NB4 (cell line): ENCODE measurements around the gene LRRK1.

ENCODE experiments used
- DNase-seq: peaks from one replicate; pipeline ENCODE4 v3.0.0; 2010; ENCODE audit warnings: low read depth
- H3K4me3 ChIP-seq: one replicate; pipeline ENCODE4 v1.5.1; 2011; ENCODE audit warnings: mild to moderate bottlenecking, low read depth, low read length, moderate library complexity
- MYC ChIP-seq: IDR thresholded peaks from 2 replicates; pipeline ENCODE4 v1.6.1; 2011; ENCODE audit warnings: low read depth, low read length
- POLR2A ChIP-seq: IDR thresholded peaks from 2 replicates; pipeline ENCODE4 v1.6.1; 2011; ENCODE audit warnings: mild to moderate bottlenecking; ENCODE audit not compliant: insufficient read length; ENCODE audit errors: extremely low read depth
- TF ChIP-seq, protein P1 (sequence below): IDR thresholded peaks from 2 replicates; pipeline ENCODE4 v1.6.1; 2011; ENCODE audit warnings: low read depth, low read length
- TF ChIP-seq, protein P2 (sequence below): IDR thresholded peaks from one replicate; pipeline ENCODE4 v1.5.1; 2012; ENCODE audit warnings: low read depth, low read length

LRRK1 gene

DNA sequence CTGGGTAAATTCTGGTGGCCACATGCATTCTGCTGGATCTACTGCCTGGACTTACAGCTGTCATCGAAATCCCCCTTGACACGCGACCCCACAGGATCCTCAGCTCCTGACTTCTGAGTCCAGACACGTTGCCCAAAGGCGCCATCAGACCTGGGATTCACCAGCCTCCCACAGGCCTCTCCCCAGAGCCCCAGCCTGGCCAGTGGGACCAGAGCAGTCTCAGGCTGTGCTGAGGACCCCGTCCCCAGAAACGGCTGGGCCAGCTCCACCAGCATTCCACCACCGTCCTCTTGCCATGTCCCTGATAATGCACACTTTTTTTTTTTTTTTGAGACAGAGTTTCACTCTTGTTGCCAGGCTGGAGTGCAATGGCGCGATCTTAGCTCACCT, 166.1 kb downstream of the LRRK1 start:
- TF ChIP-seq, protein P1, sequence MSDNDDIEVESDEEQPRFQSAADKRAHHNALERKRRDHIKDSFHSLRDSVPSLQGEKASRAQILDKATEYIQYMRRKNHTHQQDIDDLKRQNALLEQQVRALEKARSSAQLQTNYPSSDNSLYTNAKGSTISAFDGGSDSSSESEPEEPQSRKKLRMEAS: no peak
- TF ChIP-seq, protein P2, sequence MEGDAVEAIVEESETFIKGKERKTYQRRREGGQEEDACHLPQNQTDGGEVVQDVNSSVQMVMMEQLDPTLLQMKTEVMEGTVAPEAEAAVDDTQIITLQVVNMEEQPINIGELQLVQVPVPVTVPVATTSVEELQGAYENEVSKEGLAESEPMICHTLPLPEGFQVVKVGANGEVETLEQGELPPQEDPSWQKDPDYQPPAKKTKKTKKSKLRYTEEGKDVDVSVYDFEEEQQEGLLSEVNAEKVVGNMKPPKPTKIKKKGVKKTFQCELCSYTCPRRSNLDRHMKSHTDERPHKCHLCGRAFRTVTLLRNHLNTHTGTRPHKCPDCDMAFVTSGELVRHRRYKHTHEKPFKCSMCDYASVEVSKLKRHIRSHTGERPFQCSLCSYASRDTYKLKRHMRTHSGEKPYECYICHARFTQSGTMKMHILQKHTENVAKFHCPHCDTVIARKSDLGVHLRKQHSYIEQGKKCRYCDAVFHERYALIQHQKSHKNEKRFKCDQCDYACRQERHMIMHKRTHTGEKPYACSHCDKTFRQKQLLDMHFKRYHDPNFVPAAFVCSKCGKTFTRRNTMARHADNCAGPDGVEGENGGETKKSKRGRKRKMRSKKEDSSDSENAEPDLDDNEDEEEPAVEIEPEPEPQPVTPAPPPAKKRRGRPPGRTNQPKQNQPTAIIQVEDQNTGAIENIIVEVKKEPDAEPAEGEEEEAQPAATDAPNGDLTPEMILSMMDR: no peak
- no peak for TF ChIP-seq POLR2A
- no peak for TF ChIP-seq MYC
- DNase-seq: no peak
- no peak overlapping the region for H3K4me3 ChIP-seq

- DNase-seq: peak; percentile 58
Observed at GRCh38 chr15:101086394-101087171, 167.4 kb downstream of the LRRK1 start.

GRCh38 chr15:101087172-101087769, 168.1 kb downstream of the LRRK1 start:
- H3K4me3 ChIP-seq: no peak overlapping the region
- TF ChIP-seq POLR2A (no peak), MYC (no peak)
- TF ChIP-seq, protein P1: no peak
- TF ChIP-seq, protein P2: no peak
- DNase-seq: no peak

More at GRCh38 chr15:101086394-101087171, 167.4 kb downstream of the LRRK1 start:
- H3K4me3 ChIP-seq: peak overlapping the region; percentile 32
- TF ChIP-seq MYC (no peak), POLR2A (no peak)
- TF ChIP-seq, protein P1: no peak
- TF ChIP-seq, protein P2: no peak

GRCh38 chr15:101088271-101088670, 169.1 kb downstream of the LRRK1 start:
- TF ChIP-seq, protein P1: no peak
- TF ChIP-seq, protein P2: no peak
- TF ChIP-seq POLR2A (no peak), MYC (no peak)
- H3K4me3 ChIP-seq: no peak overlapping the region
- DNase-seq: peak; percentile 34

DNA sequence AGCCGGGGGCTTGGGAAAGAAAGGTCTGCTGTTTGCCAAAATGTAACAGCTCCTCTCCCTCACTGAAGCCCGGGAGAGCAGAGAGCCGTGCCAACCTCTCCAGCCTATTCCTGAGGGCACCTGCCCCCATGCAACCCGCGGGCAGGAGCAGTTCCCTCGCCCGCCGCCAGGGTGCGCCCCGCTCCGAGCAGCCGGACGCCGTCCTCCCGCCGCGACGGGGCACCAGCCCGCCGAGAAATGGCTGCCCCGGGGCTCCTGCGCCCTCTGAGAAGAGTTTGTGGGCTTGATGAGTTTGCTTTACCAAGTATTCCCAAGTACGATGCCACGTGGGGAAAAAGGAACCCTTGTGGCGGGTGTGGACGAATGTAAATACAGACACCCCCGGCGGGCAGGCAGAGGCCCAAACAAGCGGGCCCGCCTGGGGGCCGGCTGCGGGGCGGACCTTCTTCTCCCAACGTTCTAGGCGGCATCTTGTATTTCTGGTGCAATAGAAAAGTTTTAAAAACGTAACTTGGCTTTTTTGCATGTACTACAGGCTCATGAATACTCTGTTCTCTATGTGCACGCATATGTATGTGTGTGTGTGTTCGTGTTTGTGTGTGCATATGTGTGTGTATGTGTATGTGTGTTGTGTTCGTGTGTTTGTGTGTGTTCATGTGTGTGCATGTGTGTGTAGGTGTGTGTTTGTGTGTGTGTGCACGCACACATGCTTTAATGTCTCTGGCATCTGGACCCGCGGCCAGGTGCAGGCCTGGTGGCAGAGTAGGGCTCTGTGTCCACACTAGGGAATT, 169.8 kb downstream of the LRRK1 start:
- TF ChIP-seq MYC: peak; percentile 43; the same call in 1 of the 2 replicates
- TF ChIP-seq, protein P1: no peak
- TF ChIP-seq, protein P2: peak; percentile 67
- no peak for TF ChIP-seq POLR2A
- peak; percentile 68 for DNase-seq
- H3K4me3 ChIP-seq: no peak overlapping the region
